ENCODE results near the gene ALDOB.

ALDOB gene

DNA sequence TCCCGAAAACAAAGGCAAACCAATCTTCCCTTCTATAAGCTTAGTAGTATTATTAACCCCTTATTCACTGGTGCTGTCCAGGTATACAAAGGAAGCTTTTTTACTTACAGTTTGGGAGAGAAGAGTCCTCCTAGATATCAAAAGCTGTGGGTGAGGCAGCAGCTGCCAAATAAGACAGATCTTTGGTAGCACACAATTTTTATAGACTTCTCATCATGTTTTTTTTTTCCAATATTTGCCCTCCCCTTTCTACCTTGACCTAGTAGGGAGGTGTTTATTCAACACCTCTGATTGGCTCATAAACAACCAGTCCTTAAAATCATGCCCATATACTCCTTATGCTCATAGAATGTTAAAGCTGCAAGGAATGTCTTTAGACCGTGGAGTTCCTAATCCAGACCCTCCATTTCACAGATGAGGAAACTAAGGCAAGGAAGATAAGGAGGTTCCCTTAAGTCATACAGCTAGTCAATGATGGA lies at the start of gene ALDOB:
Gene ALDOB, minus strand, starts transcription at position 174 of the 479 bp plus-strand sequence. CDS start 4,887 bp downstream, outside the sequence.
- Histone ChIP-seq H3K4me3 (ENCODE audit: low read depth, low read length) (no peak within 1 kb of the TSS), H3K27ac (ENCODE audit: low read depth, low read length) (no peak within 1 kb of the TSS), H3K27me3 (ENCODE audit: insufficient read depth, low read length) (peaks cover 93% of the 10 kb centered on the region), H3K4me1 (ENCODE audit: control insufficient read depth, insufficient read depth, low read length, unreplicated experiment) (no peaks in the 10 kb centered on the region), H3K36me3 (ENCODE audit: insufficient read depth, low read length) (no peaks in the 10 kb centered on the region), H2AFZ (ENCODE audit: low read length, unreplicated experiment) (no peak within 1 kb of the TSS), H3K79me2 (ENCODE audit: control insufficient read depth, insufficient read depth, low read length, unreplicated experiment) (no peaks in the 10 kb centered on the region)

DNA sequence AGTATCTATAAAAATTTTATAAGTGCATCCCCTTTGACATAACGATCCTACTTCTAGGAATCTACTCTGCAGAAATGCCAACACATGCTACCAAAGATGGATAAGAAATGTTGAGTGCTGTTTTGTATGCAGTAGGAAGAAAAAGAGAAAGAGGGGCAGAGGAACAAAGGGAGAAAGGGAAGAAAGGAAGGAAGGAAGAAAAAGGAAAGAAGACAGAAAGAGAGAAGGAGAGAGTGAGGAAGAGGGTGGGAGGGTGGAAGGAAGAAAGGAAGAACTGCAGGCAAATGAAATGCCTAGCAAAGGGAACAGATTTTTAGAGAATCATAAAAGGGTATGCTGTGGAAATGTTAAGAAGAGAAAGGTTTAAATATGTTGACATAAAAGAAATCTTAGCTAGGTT lies 48.5 kb upstream of the ALDOB start:
- Histone ChIP-seq H3K27ac (ENCODE audit: low read depth, low read length) (no peak overlapping the region), H3K4me1 (ENCODE audit: control insufficient read depth, insufficient read depth, low read length, unreplicated experiment) (peaks cover 13% of the 10 kb centered on the region), H3K4me3 (ENCODE audit: low read depth, low read length) (no peak overlapping the region), H2AFZ (ENCODE audit: low read length, unreplicated experiment) (no peak overlapping the region), H3K36me3 (ENCODE audit: insufficient read depth, low read length) (no peaks in the 10 kb centered on the region), H3K27me3 (ENCODE audit: insufficient read depth, low read length) (no peaks in the 10 kb centered on the region), H3K79me2 (ENCODE audit: control insufficient read depth, insufficient read depth, low read length, unreplicated experiment) (peaks cover 34% of the 10 kb centered on the region)

DNA sequence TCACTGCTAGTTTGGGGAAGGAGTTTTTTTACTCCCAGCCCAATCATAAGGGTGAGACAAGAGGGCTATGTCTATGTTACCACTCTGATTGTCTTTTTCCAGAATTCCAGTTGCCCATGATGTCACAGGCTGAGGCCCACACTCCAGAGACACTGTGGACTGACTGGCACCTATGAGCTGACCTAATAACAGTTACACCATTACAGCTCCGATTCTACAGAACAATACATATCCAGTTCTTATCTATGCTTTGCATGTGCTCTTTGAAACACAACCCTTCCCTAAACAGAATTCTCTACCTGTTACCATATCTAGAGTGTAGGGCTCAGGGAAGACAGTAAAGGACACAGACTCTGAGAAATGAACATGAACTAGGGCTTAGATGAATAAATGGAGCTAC lies 45.7 kb upstream of the ALDOB start:
- peaks cover under 1% of the 10 kb centered on the region; the same call in 1 of the 2 replicates for H3K36me3 ChIP-seq (ENCODE audit: insufficient read depth, low read length)
- H3K27me3 ChIP-seq (ENCODE audit: insufficient read depth, low read length) = no peaks in the 10 kb centered on the region
- peaks cover 25% of the 10 kb centered on the region for H3K4me1 ChIP-seq (ENCODE audit: control insufficient read depth, insufficient read depth, low read length, unreplicated experiment)
- peaks cover 40% of the 10 kb centered on the region for H3K79me2 ChIP-seq (ENCODE audit: control insufficient read depth, insufficient read depth, low read length, unreplicated experiment)
- no peak overlapping the region for H3K27ac ChIP-seq (ENCODE audit: low read depth, low read length)
- no peak overlapping the region for H2AFZ ChIP-seq (ENCODE audit: low read length, unreplicated experiment)
- H3K4me3 ChIP-seq (ENCODE audit: low read depth, low read length) = no peak overlapping the region

DNA sequence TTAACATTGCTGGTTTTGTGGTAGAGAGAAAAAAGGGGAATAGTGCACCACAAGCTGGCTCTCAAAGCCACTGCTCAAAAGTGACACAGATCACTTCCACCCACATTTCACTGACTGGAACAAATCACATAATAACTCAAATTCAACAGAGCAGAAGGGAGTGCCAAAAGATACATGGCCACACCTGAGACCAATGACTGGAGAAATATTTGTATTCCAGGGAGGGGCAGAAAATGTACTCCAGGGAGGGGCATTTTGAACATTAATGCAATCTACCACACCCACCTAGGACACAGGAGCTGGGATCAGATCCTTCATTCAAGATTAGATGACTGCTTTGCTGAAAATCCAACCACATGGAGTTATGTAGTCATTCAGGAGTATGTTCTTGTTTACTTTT lies 44.8 kb upstream of the ALDOB start:
- peaks cover 36% of the 10 kb centered on the region for H3K79me2 ChIP-seq (ENCODE audit: control insufficient read depth, insufficient read depth, low read length, unreplicated experiment)
- peaks cover 25% of the 10 kb centered on the region for H3K4me1 ChIP-seq (ENCODE audit: control insufficient read depth, insufficient read depth, low read length, unreplicated experiment)
- H3K27me3 ChIP-seq (ENCODE audit: insufficient read depth, low read length) = no peaks in the 10 kb centered on the region
- no peak overlapping the region for H2AFZ ChIP-seq (ENCODE audit: low read length, unreplicated experiment)
- no peak overlapping the region for H3K27ac ChIP-seq (ENCODE audit: low read depth, low read length)
- no peak overlapping the region for H3K4me3 ChIP-seq (ENCODE audit: low read depth, low read length)
- peaks cover 3% of the 10 kb centered on the region; the same call in 1 of the 2 replicates for H3K36me3 ChIP-seq (ENCODE audit: insufficient read depth, low read length)

DNA sequence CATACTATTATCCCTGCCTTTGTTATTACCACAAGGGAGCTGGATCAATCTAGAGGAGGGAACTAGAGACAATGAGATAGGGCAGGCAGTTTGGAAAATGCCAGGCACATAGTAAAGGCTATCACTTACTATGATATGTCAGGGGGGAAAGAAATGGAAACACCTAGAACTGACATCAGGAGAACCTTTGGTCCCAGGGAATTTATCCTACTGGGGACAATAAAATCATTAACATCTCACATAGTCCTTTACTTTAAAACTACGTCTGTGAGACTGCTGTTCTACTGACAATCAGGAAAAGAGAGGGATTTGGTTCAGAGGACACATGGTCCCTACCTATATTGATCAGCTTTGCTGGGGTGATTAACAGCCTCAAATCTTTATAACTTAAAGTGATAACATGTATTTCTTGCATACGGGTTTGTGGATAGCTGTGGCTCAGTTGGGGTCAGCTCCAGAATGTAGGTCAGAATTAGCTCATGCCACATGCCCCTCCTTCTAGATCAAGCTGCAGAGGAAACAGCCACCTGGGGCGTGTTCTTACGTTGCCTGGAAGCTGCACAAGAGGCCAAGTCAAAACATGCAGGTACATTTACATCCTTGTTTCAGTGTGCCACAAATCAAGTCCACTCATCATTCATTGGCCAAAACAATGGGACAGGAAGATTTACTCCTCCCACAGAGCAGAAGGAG lies 43.9 kb upstream of the ALDOB start:
- Histone ChIP-seq H3K79me2 (ENCODE audit: control insufficient read depth, insufficient read depth, low read length, unreplicated experiment) (peaks cover 35% of the 10 kb centered on the region), H2AFZ (ENCODE audit: low read length, unreplicated experiment) (no peak overlapping the region), H3K4me1 (ENCODE audit: control insufficient read depth, insufficient read depth, low read length, unreplicated experiment) (peaks cover 25% of the 10 kb centered on the region), H3K27ac (ENCODE audit: low read depth, low read length) (no peak overlapping the region), H3K27me3 (ENCODE audit: insufficient read depth, low read length) (no peaks in the 10 kb centered on the region), H3K4me3 (ENCODE audit: low read depth, low read length) (no peak overlapping the region), H3K36me3 (ENCODE audit: insufficient read depth, low read length) (peaks cover 6% of the 10 kb centered on the region; the same call in 1 of the 2 replicates)

DNA sequence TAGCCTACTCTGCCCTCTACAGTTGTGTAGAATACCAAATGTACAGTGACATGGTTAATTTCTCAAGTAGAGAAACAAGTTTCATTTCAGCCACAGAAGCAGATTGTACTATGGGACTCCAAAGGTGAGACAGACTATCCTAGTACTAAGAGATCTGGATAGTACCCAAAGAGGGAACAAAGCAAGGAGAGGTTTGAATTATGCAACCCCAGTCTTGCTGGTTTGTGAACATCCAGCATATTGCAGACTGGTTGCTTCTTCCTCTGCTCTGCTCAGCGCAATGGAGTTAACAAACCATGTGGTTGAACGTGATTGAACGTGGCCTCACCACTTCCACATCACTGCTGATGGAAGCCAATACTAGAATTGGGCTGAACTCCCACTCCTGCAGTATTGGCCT lies 43.3 kb upstream of the ALDOB start:
- Histone ChIP-seq H3K79me2 (ENCODE audit: control insufficient read depth, insufficient read depth, low read length, unreplicated experiment) (peaks cover 29% of the 10 kb centered on the region), H3K27ac (ENCODE audit: low read depth, low read length) (no peak overlapping the region), H2AFZ (ENCODE audit: low read length, unreplicated experiment) (no peak overlapping the region), H3K36me3 (ENCODE audit: insufficient read depth, low read length) (peaks cover 12% of the 10 kb centered on the region; the same call in 1 of the 2 replicates), H3K4me3 (ENCODE audit: low read depth, low read length) (no peak overlapping the region), H3K4me1 (ENCODE audit: control insufficient read depth, insufficient read depth, low read length, unreplicated experiment) (peaks cover 25% of the 10 kb centered on the region), H3K27me3 (ENCODE audit: insufficient read depth, low read length) (no peaks in the 10 kb centered on the region)

DNA sequence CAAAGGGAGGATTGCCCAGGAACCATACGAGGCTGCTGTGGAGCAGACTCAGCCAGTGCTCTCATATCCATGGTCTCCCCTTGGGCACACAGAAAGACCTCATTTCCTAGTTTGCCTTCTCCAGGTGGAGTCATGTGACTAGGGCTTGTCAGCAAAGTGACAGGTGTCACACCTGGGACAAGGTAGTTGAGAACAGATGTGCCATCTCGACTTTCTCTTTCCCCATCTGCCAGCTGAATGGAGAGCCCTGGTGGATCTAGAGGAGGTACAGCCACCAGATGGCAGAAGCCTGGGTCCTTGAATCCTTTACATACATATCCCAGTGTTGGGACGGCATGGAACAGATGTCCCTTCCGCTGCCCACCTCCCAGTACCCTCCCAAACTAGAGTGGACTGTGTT lies 42.9 kb upstream of the ALDOB start:
- H3K4me3 ChIP-seq (ENCODE audit: low read depth, low read length) = no peak overlapping the region
- peaks cover 13% of the 10 kb centered on the region; the same call in 1 of the 2 replicates for H3K36me3 ChIP-seq (ENCODE audit: insufficient read depth, low read length)
- H3K27ac ChIP-seq (ENCODE audit: low read depth, low read length) = no peak overlapping the region

DNA sequence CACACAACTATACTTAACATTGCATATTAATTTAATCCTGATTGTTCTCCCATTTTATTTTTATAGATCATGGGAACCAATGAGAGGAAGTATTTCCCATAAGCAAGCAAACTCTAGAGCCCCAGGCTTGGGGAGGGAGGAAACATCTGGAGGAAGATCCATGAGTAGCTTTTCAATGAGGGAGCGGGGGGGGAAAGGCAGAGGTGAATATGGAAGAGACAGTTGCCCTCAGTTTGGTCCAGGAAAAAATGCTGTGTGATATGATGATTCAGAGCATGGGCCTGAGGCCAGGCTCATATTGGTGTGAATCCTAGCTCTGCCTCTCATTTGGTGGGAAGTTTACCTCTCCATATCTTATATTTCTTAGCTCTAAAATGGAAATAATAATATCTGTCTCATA lies 42.2 kb upstream of the ALDOB start:
- Histone ChIP-seq H2AFZ (ENCODE audit: low read length, unreplicated experiment) (no peak overlapping the region), H3K4me3 (ENCODE audit: low read depth, low read length) (no peak overlapping the region), H3K36me3 (ENCODE audit: insufficient read depth, low read length) (peaks cover 13% of the 10 kb centered on the region; the same call in 1 of the 2 replicates), H3K4me1 (ENCODE audit: control insufficient read depth, insufficient read depth, low read length, unreplicated experiment) (peaks cover 25% of the 10 kb centered on the region), H3K79me2 (ENCODE audit: control insufficient read depth, insufficient read depth, low read length, unreplicated experiment) (peaks cover 23% of the 10 kb centered on the region), H3K27ac (ENCODE audit: low read depth, low read length) (no peak overlapping the region), H3K27me3 (ENCODE audit: insufficient read depth, low read length) (no peaks in the 10 kb centered on the region)

More for the DNA sequence above, 42.9 kb upstream of the ALDOB start:
- Histone ChIP-seq H3K79me2 (ENCODE audit: control insufficient read depth, insufficient read depth, low read length, unreplicated experiment) (peaks cover 29% of the 10 kb centered on the region), H2AFZ (ENCODE audit: low read length, unreplicated experiment) (no peak overlapping the region), H3K4me1 (ENCODE audit: control insufficient read depth, insufficient read depth, low read length, unreplicated experiment) (peaks cover 25% of the 10 kb centered on the region), H3K27me3 (ENCODE audit: insufficient read depth, low read length) (no peaks in the 10 kb centered on the region)

DNA sequence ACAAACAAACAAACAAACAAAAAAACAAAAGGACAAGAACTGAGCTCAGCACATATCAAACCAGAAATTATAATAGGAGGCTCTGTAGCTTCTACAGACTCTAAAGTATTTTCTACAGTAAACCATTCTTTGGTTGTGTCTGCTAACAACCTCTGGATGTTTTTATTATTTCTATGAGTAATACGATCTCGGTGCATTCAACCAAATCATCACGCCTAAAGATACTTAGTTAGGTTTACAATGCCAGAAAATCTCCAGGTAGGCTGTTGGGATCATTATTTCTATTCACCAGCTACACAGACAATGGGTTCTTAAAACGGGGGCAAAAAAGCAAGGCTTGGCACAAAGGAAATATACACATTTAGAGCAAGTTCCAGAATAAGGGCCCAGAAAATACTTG lies 41.6 kb upstream of the ALDOB start:
- no peak overlapping the region for H3K4me3 ChIP-seq (ENCODE audit: low read depth, low read length)
- H3K36me3 ChIP-seq (ENCODE audit: insufficient read depth, low read length) = peaks cover 13% of the 10 kb centered on the region; the same call in 1 of the 2 replicates
- no peak overlapping the region for H3K27ac ChIP-seq (ENCODE audit: low read depth, low read length)
- H3K27me3 ChIP-seq (ENCODE audit: insufficient read depth, low read length) = no peaks in the 10 kb centered on the region
- no peak overlapping the region for H2AFZ ChIP-seq (ENCODE audit: low read length, unreplicated experiment)
- H3K79me2 ChIP-seq (ENCODE audit: control insufficient read depth, insufficient read depth, low read length, unreplicated experiment) = peaks cover 18% of the 10 kb centered on the region
- peaks cover 25% of the 10 kb centered on the region for H3K4me1 ChIP-seq (ENCODE audit: control insufficient read depth, insufficient read depth, low read length, unreplicated experiment)

DNA sequence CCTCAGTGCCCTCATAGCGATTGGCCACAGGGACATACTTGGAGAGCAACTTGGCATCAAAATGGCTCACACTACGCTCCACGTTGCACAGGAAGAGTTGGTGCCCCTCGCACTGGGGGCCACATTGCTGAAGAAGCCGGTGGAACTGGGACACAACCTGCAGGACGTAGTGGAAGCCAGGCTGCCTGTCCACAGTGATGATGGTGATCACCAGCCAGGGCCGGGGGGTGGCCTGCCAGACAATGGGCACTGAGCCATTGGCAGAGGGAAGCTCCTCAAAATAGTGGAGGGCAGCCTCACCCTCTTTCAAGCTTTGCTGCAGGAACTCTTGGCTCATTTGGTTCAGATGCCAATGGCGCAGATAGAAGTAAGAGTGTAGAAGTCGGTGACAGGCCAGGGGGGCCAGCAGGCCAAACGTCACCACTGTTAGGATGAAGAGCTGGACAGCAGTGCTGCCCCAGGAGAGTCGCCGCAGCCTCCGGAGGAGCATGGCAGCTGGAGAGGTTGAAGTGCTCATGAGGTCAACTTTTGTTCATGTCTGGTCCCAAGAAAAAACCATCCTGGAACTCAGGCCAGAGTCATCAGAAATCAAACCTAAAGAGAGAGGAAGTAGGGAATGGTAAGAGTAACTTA lies 41.1 kb upstream of the ALDOB start:
- Histone ChIP-seq H3K36me3 (ENCODE audit: insufficient read depth, low read length) (peaks cover 13% of the 10 kb centered on the region; the same call in 1 of the 2 replicates), H3K4me3 (ENCODE audit: low read depth, low read length) (no peak overlapping the region), H2AFZ (ENCODE audit: low read length, unreplicated experiment) (no peak overlapping the region)

DNA sequence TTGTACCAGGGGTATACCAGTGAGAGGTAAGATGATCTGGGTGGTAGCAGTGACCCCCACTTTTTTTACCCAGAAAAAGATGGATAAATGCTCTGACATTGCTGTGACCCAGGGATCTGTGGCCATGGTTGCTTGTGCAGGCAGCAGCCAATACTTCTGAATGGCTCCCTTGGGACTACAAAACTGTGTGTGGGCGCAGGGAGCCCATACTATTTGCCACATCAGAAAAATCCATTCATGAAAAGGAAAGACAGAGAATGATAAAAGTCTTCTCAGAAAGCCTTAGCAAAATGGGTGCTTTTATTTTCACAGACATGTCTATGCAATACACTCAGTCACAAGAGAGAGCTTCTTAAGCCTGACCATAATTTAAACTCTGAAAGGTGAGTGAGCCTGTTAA lies 37.3 kb upstream of the ALDOB start:
- H2AFZ ChIP-seq (ENCODE audit: low read length, unreplicated experiment) = no peak overlapping the region

More for the DNA sequence above, 41.1 kb upstream of the ALDOB start:
- peaks cover 18% of the 10 kb centered on the region for H3K79me2 ChIP-seq (ENCODE audit: control insufficient read depth, insufficient read depth, low read length, unreplicated experiment)
- no peak overlapping the region for H3K27ac ChIP-seq (ENCODE audit: low read depth, low read length)
- peaks cover 25% of the 10 kb centered on the region for H3K4me1 ChIP-seq (ENCODE audit: control insufficient read depth, insufficient read depth, low read length, unreplicated experiment)
- H3K27me3 ChIP-seq (ENCODE audit: insufficient read depth, low read length) = no peaks in the 10 kb centered on the region

More for the DNA sequence above, 37.3 kb upstream of the ALDOB start:
- Histone ChIP-seq H3K36me3 (ENCODE audit: insufficient read depth, low read length) (peaks cover 13% of the 10 kb centered on the region; the same call in 1 of the 2 replicates), H3K4me1 (ENCODE audit: control insufficient read depth, insufficient read depth, low read length, unreplicated experiment) (peaks cover 12% of the 10 kb centered on the region), H3K27ac (ENCODE audit: low read depth, low read length) (no peak overlapping the region), H3K79me2 (ENCODE audit: control insufficient read depth, insufficient read depth, low read length, unreplicated experiment) (no peaks in the 10 kb centered on the region), H3K27me3 (ENCODE audit: insufficient read depth, low read length) (no peaks in the 10 kb centered on the region), H3K4me3 (ENCODE audit: low read depth, low read length) (no peak overlapping the region)

All from ACC112 (cell line).